Measurements from ENCODE around the gene RASSF7.

Gene RASSF7

DNA sequence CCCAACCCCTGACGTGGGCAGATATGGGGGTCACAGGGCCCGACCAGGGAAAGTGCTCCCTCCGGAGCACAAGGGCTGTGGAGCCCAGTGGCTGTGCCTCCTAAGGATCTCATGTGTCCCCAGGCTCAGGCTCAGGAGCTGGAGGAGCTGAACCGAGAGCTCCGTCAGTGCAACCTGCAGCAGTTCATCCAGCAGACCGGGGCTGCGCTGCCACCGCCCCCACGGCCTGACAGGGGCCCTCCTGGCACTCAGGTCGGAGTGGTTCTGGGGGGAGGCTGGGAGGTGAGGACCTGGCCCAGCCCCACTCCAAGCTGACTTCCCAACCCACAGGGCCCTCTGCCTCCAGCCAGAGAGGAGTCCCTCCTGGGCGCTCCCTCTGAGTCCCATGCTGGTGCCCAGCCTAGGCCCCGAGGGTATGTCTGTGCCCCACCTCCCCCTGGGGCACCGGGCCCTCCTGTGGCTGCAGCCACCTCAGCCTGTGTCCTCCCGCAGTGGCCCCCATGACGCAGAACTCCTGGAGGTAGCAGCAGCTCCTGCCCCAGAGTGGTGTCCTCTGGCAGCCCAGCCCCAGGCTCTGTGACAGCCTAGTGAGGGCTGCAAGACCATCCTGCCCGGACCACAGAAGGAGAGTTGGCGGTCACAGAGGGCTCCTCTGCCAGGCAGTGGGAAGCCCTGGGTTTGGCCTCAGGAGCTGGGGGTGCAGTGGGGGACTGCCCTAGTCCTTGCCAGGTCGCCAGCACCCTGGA, 2.5 kb downstream of the RASSF7 start:
- peaks cover 5% of the 10 kb centered on the region for H3K36me3 ChIP-seq (ENCODE audit: control insufficient read depth, insufficient read depth, low read length)
- H3K27me3 ChIP-seq (replicated peaks; ENCODE audit: control insufficient read depth, insufficient read depth, low read length) = no peaks in the 10 kb centered on the region
- no peak overlapping the region for H3K4me3 ChIP-seq (replicated peaks; ENCODE audit: low read depth, low read length)
- no peak for DNase-seq (ENCODE audit: extremely low read depth, insufficient read length)
- TF ChIP-seq, protein P1, sequence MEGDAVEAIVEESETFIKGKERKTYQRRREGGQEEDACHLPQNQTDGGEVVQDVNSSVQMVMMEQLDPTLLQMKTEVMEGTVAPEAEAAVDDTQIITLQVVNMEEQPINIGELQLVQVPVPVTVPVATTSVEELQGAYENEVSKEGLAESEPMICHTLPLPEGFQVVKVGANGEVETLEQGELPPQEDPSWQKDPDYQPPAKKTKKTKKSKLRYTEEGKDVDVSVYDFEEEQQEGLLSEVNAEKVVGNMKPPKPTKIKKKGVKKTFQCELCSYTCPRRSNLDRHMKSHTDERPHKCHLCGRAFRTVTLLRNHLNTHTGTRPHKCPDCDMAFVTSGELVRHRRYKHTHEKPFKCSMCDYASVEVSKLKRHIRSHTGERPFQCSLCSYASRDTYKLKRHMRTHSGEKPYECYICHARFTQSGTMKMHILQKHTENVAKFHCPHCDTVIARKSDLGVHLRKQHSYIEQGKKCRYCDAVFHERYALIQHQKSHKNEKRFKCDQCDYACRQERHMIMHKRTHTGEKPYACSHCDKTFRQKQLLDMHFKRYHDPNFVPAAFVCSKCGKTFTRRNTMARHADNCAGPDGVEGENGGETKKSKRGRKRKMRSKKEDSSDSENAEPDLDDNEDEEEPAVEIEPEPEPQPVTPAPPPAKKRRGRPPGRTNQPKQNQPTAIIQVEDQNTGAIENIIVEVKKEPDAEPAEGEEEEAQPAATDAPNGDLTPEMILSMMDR (IDR thresholded peaks at IDR 0.05; ENCODE audit: insufficient read depth, low read length, poor library complexity, severe bottlenecking) = no peak

DNA sequence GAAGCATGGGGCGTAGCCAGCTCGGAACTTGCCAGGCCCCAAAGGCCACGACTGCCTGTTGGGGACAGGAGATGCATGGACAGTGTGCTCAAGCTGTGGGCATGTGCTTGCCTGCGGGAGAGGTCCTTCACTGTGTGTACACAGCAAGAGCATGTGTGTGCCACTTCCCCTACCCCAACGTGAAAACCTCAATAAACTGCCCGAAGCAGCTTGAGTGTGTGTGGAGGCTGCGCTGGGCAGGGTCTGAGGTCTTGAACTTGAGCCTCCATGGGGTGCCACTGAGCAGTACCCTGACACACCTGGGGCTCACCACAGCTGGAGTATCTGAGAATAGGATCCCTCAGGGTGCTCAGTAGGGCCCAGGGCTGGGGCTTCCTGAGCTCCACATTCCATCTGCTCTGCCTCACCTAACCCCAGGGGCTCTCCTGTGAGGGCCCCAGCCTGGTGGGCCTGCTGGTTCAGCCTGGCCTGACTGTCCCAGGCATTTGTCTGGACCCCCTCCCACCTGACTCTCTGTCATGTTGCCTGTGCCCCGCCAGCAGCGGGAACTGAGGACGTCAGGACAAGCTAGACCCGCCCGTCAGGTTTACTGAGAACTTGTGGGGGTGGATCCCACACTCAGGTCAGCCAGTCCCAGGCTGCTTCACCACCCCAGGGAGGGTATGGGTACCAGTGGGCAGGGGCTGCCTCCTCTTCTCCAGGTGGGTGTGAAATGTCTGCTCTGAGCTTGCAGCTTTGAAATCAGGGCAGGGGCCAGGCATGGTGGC, 3.2 kb downstream of the RASSF7 start:
- Histone ChIP-seq H3K4me3 (replicated peaks; ENCODE audit: low read depth, low read length) (no peak overlapping the region), H3K27me3 (replicated peaks; ENCODE audit: control insufficient read depth, insufficient read depth, low read length) (no peaks in the 10 kb centered on the region), H3K36me3 (ENCODE audit: control insufficient read depth, insufficient read depth, low read length) (peaks cover 5% of the 10 kb centered on the region)
- no peak for DNase-seq (ENCODE audit: extremely low read depth, insufficient read length)
- TF ChIP-seq, protein P1 (IDR thresholded peaks at IDR 0.05; ENCODE audit: insufficient read depth, low read length, poor library complexity, severe bottlenecking) = no peak

DNA sequence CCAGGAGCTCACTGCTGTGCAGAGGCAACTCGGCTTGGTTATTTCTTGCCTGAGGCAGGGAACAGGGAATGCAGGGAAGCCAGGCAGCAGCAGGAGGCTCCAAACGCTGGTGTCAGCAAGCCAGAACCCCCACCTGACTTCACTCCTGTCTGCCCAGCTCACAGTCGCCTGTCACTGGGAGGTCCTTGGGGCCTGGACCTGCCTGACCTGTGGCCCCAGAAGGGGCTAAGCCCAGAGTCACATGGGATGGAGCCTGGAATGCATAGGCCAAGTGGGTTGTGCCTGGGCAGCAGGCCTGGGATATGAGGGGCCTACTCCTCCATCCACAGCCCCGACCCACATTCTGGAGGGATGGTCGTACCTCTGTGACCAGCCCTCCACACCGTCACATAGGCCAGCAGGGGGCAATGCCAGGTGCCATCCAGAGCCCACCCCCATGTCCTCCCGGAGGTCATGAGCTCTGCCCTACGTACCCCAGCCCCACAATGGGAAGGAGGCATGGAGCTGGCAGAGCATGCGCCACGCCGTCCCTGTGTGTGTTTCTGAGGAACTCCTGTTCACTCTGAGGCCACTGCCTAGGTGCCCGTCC, 5.2 kb downstream of the RASSF7 start:
- DNase-seq (ENCODE audit: extremely low read depth, insufficient read length) = no peak
- TF ChIP-seq, protein P1 (IDR thresholded peaks at IDR 0.05; ENCODE audit: insufficient read depth, low read length, poor library complexity, severe bottlenecking) = no peak
- Histone ChIP-seq H3K4me3 (replicated peaks; ENCODE audit: low read depth, low read length) (no peak overlapping the region), H3K36me3 (ENCODE audit: control insufficient read depth, insufficient read depth, low read length) (peaks cover 5% of the 10 kb centered on the region), H3K27me3 (replicated peaks; ENCODE audit: control insufficient read depth, insufficient read depth, low read length) (no peaks in the 10 kb centered on the region)

DNA sequence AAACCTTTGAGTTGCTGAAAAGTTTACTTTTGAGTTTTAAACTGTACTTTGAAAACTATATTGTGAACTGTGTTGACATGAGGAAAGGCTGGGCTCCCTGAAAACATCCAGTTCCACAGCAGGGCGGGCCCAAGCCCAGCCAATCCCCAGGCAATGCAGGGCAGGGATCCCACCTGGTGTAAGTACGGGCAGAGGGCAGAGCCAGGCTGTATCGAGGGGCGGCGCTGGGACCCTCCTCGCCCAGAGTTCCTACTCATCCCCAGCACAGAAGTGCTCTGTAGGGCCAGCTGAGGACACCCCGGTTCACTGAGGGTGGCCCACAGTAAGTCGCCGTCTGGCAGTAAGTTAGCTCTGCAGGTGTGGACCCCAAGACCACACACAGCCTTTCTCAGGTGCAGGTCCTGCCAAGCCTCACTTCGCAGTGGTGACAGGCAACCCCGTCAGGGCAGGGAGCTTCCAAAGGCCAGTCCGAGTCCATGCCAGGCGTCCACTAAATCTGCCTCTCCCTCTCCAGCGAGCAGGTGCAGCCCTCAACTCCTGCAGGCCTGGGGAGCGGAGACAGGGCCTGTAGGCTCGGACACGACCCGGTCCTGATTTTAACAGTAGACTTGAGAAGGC, 6.3 kb downstream of the RASSF7 start:
- H3K36me3 ChIP-seq (ENCODE audit: control insufficient read depth, insufficient read depth, low read length) = peaks cover 5% of the 10 kb centered on the region
- H3K4me3 ChIP-seq (replicated peaks; ENCODE audit: low read depth, low read length) = peak overlapping the region; percentile 76
- TF ChIP-seq, protein P1 (IDR thresholded peaks at IDR 0.05; ENCODE audit: insufficient read depth, low read length, poor library complexity, severe bottlenecking) = no peak
- no peaks in the 10 kb centered on the region for H3K27me3 ChIP-seq (replicated peaks; ENCODE audit: control insufficient read depth, insufficient read depth, low read length)
- no peak for DNase-seq (ENCODE audit: extremely low read depth, insufficient read length)

DNA sequence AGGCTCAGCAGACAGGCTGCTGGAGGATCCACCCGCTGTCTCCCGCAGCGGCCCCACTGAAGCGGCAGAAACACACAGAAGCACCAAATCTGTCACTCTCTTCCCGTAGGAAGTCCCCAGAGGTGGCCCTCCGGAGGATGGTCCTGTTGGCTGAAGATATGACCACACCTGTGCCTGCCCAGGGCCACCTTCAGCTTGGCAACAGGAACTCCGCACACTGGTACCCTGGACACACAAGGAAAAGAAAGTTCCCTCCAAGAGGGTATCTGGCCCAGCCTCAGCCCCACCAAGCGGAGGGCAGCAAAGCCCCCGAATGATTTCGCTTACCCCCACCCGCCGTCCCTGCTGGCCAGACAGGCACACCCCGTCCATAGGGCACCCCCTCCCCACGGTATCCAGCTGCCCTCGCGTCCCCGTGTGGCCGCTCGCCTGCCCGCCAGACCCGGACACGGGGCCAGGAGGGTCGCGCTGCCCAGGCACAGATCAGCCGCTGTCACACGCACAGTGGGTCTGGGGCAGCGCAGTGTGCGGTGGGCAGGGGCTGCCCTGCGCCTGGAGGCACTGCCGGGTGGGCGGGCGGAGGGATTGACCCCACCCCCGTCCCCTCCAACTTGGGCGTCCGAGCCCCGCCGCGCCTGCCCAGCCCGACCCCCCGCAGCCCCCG, 7.0 kb downstream of the RASSF7 start:
- H3K27me3 ChIP-seq (replicated peaks; ENCODE audit: control insufficient read depth, insufficient read depth, low read length) = no peaks in the 10 kb centered on the region
- peak overlapping the region; percentile 76 for H3K4me3 ChIP-seq (replicated peaks; ENCODE audit: low read depth, low read length)
- no peak for DNase-seq (ENCODE audit: extremely low read depth, insufficient read length)
- H3K36me3 ChIP-seq (ENCODE audit: control insufficient read depth, insufficient read depth, low read length) = peaks cover 5% of the 10 kb centered on the region
- TF ChIP-seq, protein P1 (IDR thresholded peaks at IDR 0.05; ENCODE audit: insufficient read depth, low read length, poor library complexity, severe bottlenecking) = no peak
